ENCODE measurements around the gene LYSMD1. TPM values are rescaled to one million over a fixed set of nuclear protein-coding genes. Genes with fewer than 3 reads are reported as not detected.
A peak's percentile ranks its signal among the peaks of the same experiment; 100 is the strongest.

Gene LYSMD1
- total RNA-seq, 1 donor from 2014 or later, result 5.8 TPM

GRCh38 chr1:151175041-151175741 is 9.5 kb upstream of the LYSMD1 start:
- no peak for DNase-seq (ENCODE audit: low read depth)

- DNase-seq (ENCODE audit: low read depth), result no peak
These were observed 5.5 kb upstream of the LYSMD1 start for GRCh38 chr1:151171190-151171589.

- no peak for DNase-seq (ENCODE audit: low read depth)
These were observed 1.4 kb upstream of the LYSMD1 start for GRCh38 chr1:151167116-151167515.

GRCh38 chr1:151166505-151166956 is 829 bp upstream of the LYSMD1 start:
- DNase-seq (ENCODE audit: low read depth), result peak; percentile 61

- peak; percentile 43 for DNase-seq (ENCODE audit: low read depth)
These were observed 393 bp downstream of the LYSMD1 start for GRCh38 chr1:151165281-151165737.

- DNase-seq (ENCODE audit: low read depth), result no peak
These were observed 896 bp downstream of the LYSMD1 start for GRCh38 chr1:151164732-151165280.

- DNase-seq (ENCODE audit: low read depth), result no peak
These were observed 6.3 kb downstream of the LYSMD1 start for GRCh38 chr1:151159373-151159772.

GRCh38 chr1:151158751-151159251 is 6.9 kb downstream of the LYSMD1 start:
- no peak for DNase-seq (ENCODE audit: low read depth)

GRCh38 chr1:151158326-151158725 is 7.4 kb downstream of the LYSMD1 start:
- DNase-seq (ENCODE audit: low read depth), result no peak

- no peak for DNase-seq (ENCODE audit: low read depth)
These were observed 8.6 kb downstream of the LYSMD1 start for GRCh38 chr1:151157067-151157531.

GRCh38 chr1:151156515-151156819 is 9.2 kb downstream of the LYSMD1 start, which contains the start of gene TNFAIP8L2:
Gene TNFAIP8L2, plus strand, starts transcription at chr1:151156649. Its CDS starts 2,049 bp downstream, at chr1:151158698.
- DNase-seq (ENCODE audit: low read depth), result no peak

GRCh38 chr1:151147665-151148064 is 18.0 kb downstream of the LYSMD1 start:
- peak; percentile 29 for DNase-seq (ENCODE audit: low read depth)

GRCh38 chr1:151147132-151147503 is 18.6 kb downstream of the LYSMD1 start:
- peak; percentile 25 for DNase-seq (ENCODE audit: low read depth)

GRCh38 chr1:151146412-151147131 is 19.1 kb downstream of the LYSMD1 start, which contains the start of gene SEMA6C:
Gene SEMA6C, minus strand, starts transcription at chr1:151146631. Its CDS starts 4,010 bp downstream, at chr1:151142621.
- DNase-seq (ENCODE audit: low read depth), result peak; percentile 76

- no peak for DNase-seq (ENCODE audit: low read depth)
These were observed 19.7 kb downstream of the LYSMD1 start for GRCh38 chr1:151146072-151146411.

- DNase-seq (ENCODE audit: low read depth), result no peak
These were observed 20.2 kb downstream of the LYSMD1 start for GRCh38 chr1:151145304-151146071.

GRCh38 chr1:151144474-151145303 is 21.0 kb downstream of the LYSMD1 start:
- DNase-seq (ENCODE audit: low read depth), result peak; percentile 33

GRCh38 chr1:151143986-151144385 is 21.7 kb downstream of the LYSMD1 start:
- no peak for DNase-seq (ENCODE audit: low read depth)

- DNase-seq (ENCODE audit: low read depth), result no peak
These were observed 22.7 kb downstream of the LYSMD1 start for GRCh38 chr1:151143057-151143435.

- no peak for DNase-seq (ENCODE audit: low read depth)
These were observed 23.2 kb downstream of the LYSMD1 start for GRCh38 chr1:151142411-151143056.

All from renal cortical epithelial cell (primary cell).